Ovary (tissue), 9 donors: ENCODE data around the gene CYP4F2. TPM values are rescaled to one million over a fixed set of nuclear protein-coding genes. Genes with fewer than 3 reads are reported as not detected.

Experiments used
- DNase-seq, 5 donors: peaks; one replicate each; pipeline ENCODE4 v3.0.0-alpha.2; 2019 to 2020
- H3K27ac ChIP-seq, 2 donors: fragments of 200-600 bp; one replicate each; pipeline versions ENCODE4 v1.5.1 to v1.8.0; 2019 to 2022
- H3K27me3 ChIP-seq: fragments of 200-600 bp; one replicate; pipeline ENCODE4 v1.8.0; 2022
- H3K36me3 ChIP-seq: fragments of 200-600 bp; sonication (generic); one replicate; pipeline ENCODE4 v1.5.1; 2019
- H3K4me1 ChIP-seq: one replicate; pipeline ENCODE4 v1.8.1; 2013; ENCODE audit warnings: mild to moderate bottlenecking, moderate library complexity; ENCODE audit not compliant: insufficient read depth
- H3K4me3 ChIP-seq: fragments of 200-600 bp; sonication (generic); one replicate; pipeline ENCODE4 v1.5.1; 2017
- H3K9me3 ChIP-seq, 2 donors: fragments of 200-600 bp in 1 of 2; sonication (generic) in 1 of 2; one replicate each; pipeline versions ENCODE4 v1.5.1 to v1.8.1; 2013 to 2019; ENCODE audit warnings: mild to moderate bottlenecking in 1 of 2, moderate library complexity in 1 of 2
- EP300 ChIP-seq: sonication (generic); formaldehyde crosslinking; IDR thresholded peaks from one replicate; pipeline ENCODE4 v1.6.1; 2017; ENCODE audit warnings: antibody characterized with exemption
- POLR2A ChIP-seq: fragments of 450-650 bp; IDR thresholded peaks from one replicate; pipeline ENCODE4 v1.6.1; 2017; ENCODE audit warnings: antibody characterized with exemption, mild to moderate bottlenecking, moderate library complexity
- WGBS, 3 donors: extraction: QIAGEN DNeasy Blood & Tissue Kit in 1 of 3; methylation state at CpG; one replicate each; pipeline versions ENCODE4 v1.1.5 to v1.1.7; 2013 to 2017; 5-methylcytosine and 5-hydroxymethylcytosine counted together
- intact Hi-C, 4 donors: fragments of 100-400 bp; cut with DNase I; formaldehyde crosslinking; loops; one replicate each; pipeline versions ENCODE4 v1.11.0 to v1.15.1; 2022 to 2023
- polyA plus RNA-seq, 2 donors: library from polyadenylated mRNA; stranded (reverse); fragments of 200-250 nt in 1 of 2; fragments of 350-450 nt in 1 of 2; fragmentation: Illumina TruSeq in 1 of 2; extraction: RNeasy Lipid Tissue Mini Kit (QIAGEN cat#74804) in 1 of 2; gene quantifications; one replicate each; pipeline ENCODE4 v1.2.3, GENCODE V29; 2013 to 2014
- total RNA-seq, 7 donors: library from RNA; depleted of rRNA in 2 of 7; stranded (reverse); fragments of >200 nt in 2 of 7; fragmentation: NEBNext Ultra II Directional in 3 of 7; extraction: Animal tissue kit (Norgen Biotek cat#: 25700) in 3 of 7; gene quantifications; one replicate each; pipeline versions ENCODE4 v1.1.0 to v1.2.4, GENCODE V29; 2016 to 2023
- TF ChIP-seq, protein P1 (sequence below), 3 donors: fragments of 450-650 bp in 2 of 3; fragments of 200-600 bp in 1 of 3; IDR thresholded peaks; one replicate each; pipeline versions ENCODE4 v1.5.1 to v1.8.0; 2016 to 2022; ENCODE audit warnings: antibody characterized with exemption in 3 of 3, mild to moderate bottlenecking in 1 of 3
- donor health status: DM: no; HTN: no; CAD: no; lungs with moderate emphysema.
- donor health status: DM: no; HTN: no; CAD: no.
- donor health status: Bipolar disorder and iron deficiency.
- donor health status: DM: yes; HTN: yes; CAD: no.
- donor health status: DM: no; HTN: no; CAD: no.
- donor health status: DM: yes; HTN: yes; CAD: no.

CYP4F2 gene
- total and polyA plus RNA-seq, 9 donors: 0.75 to 1.1 TPM; not detected in 7

DNA sequence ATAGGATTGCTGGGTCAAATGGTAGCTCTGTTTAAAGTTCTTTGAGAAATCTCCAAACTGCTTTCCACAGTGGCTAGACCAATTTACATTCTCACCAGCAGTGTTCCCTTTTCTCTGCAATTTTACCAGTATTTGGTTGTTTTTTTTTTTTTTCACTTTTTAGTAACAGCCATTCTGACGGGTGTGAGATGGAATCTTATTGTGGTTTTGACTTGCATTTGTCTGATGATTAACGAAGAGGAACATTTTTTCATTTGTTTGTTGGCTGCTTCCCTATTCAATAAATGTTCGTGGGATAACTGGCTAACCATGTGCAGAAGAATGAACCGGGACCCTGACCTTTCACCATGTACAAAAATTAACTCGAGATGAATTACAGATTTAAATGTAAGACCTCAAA is 31.2 kb downstream of the CYP4F2 start:
- 32 to 47% (median 37%) methylated on average over 5 of the region's 5 CpGs for WGBS, 3 donors

DNA sequence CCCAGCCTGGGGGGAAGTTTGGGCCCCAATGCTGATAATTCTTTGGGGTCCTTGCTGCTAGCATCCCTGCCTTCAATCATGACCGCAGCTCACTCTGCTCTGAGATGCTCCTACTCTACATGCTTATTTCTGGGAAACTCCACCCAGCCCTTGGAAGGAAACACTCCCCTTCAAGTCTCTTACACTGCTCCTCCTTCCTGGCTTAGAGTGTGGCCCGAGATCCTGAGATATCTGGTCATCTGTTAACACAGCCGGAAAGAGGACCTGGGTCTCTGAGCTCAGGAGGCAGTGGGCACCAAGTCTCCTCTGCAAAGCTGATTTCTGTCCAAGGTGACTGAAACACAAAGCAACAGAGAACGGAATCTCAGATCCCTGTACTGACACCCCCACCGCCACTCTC is 33.0 kb downstream of the CYP4F2 start:
- Histone ChIP-seq H3K27ac (no peak overlapping the region), H3K36me3 (no peaks in the 10 kb centered on the region), H3K4me1 (no peaks in the 10 kb centered on the region), H3K27me3 (no peaks in the 10 kb centered on the region), H3K9me3 (no peaks in the 10 kb centered on the region), H3K4me3 (no peak overlapping the region)
- 48 to 50% (median 50%) methylated on average over 5 of the region's 5 CpGs for WGBS, 3 donors
- intact Hi-C loops: no loop called here
- no peak for TF ChIP-seq POLR2A
- TF ChIP-seq EP300: no peak
- TF ChIP-seq, protein P1, sequence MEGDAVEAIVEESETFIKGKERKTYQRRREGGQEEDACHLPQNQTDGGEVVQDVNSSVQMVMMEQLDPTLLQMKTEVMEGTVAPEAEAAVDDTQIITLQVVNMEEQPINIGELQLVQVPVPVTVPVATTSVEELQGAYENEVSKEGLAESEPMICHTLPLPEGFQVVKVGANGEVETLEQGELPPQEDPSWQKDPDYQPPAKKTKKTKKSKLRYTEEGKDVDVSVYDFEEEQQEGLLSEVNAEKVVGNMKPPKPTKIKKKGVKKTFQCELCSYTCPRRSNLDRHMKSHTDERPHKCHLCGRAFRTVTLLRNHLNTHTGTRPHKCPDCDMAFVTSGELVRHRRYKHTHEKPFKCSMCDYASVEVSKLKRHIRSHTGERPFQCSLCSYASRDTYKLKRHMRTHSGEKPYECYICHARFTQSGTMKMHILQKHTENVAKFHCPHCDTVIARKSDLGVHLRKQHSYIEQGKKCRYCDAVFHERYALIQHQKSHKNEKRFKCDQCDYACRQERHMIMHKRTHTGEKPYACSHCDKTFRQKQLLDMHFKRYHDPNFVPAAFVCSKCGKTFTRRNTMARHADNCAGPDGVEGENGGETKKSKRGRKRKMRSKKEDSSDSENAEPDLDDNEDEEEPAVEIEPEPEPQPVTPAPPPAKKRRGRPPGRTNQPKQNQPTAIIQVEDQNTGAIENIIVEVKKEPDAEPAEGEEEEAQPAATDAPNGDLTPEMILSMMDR (IDR thresholded peaks at IDR 0.05): no peak
- no peak for DNase-seq

More for the DNA sequence above, 31.2 kb downstream of the CYP4F2 start:
- Histone ChIP-seq H3K9me3 (no peaks in the 10 kb centered on the region), H3K4me1 (no peaks in the 10 kb centered on the region), H3K27ac (no peak overlapping the region), H3K4me3 (no peak overlapping the region), H3K27me3 (no peaks in the 10 kb centered on the region), H3K36me3 (no peaks in the 10 kb centered on the region)
- DNase-seq: no peak
- TF ChIP-seq, protein P1 (IDR thresholded peaks at IDR 0.05): no peak
- TF ChIP-seq EP300: no peak
- no peak for TF ChIP-seq POLR2A
- intact Hi-C loops: no loop called here

DNA sequence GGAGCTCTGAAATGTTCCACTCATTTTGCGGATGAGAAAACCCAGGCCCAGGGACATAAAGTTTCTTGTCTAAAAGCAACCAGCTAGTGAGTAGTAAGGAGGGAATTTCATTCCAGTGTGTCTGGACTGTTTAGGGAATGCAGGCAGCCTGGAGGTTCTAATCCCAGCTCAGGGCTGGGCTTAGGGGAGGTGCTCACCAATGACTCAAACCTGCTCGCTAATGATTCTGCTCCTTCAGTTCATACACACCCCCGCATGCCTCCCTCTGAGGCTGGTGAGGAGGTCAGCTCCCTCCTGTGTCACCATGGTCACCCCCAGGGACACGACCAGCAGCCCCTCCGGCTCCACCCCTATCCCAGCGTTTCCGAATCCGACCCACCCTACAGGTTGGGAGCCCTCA is 34.6 kb downstream of the CYP4F2 start:
- Histone ChIP-seq H3K36me3 (no peaks in the 10 kb centered on the region), H3K9me3 (no peaks in the 10 kb centered on the region), H3K4me1 (no peaks in the 10 kb centered on the region), H3K4me3 (no peak overlapping the region), H3K27me3 (no peaks in the 10 kb centered on the region), H3K27ac (no peak overlapping the region)
- intact Hi-C loops: no loop called here
- no peak for DNase-seq
- no peak for TF ChIP-seq POLR2A
- TF ChIP-seq EP300: no peak
- TF ChIP-seq, protein P1 (IDR thresholded peaks at IDR 0.05): no peak
- 59 to 65% (median 59%) methylated on average over 8 of the region's 8 CpGs for WGBS, 3 donors

DNA sequence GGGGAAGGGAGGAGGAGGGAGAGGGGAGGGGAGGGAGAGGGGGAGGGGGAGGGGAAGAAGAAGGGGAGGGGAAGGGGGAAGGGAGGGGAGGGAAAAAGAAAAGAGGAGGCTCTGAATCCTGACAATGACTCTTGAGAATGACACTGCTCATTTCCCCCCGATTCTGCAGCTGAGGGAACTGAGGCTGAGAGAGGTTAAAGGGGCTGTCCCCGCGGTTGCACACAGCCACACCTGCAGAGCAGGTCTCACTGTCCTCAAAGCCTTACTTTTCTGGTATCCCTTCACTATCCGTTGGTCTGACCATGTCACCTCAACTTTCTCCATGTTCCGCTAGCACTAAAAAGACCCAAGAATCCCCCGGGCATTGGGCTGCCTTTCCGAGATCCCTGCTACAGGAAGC is 35.4 kb downstream of the CYP4F2 start:
- H3K27ac ChIP-seq: no peak overlapping the region
- H3K4me1 ChIP-seq: no peaks in the 10 kb centered on the region
- H3K4me3 ChIP-seq: no peak overlapping the region
- TF ChIP-seq, protein P1 (IDR thresholded peaks at IDR 0.05): no peak
- TF ChIP-seq POLR2A: no peak
- TF ChIP-seq EP300: no peak
- H3K9me3 ChIP-seq: no peaks in the 10 kb centered on the region
- intact Hi-C loops: no loop called here
- 35 to 52% (median 49%) methylated on average over 7 of the region's 7 CpGs for WGBS, 3 donors
- no peaks in the 10 kb centered on the region for H3K27me3 ChIP-seq
- no peaks in the 10 kb centered on the region for H3K36me3 ChIP-seq
- no peak for DNase-seq
